ENCODE results near the gene C20orf144.

Gene C20orf144

GRCh38 chr20:33650111-33650752 lies 11.9 kb upstream of the C20orf144 start:
- no peak for DNase-seq

GRCh38 chr20:33650753-33651561 lies 11.2 kb upstream of the C20orf144 start:
- DNase-seq, result no peak

GRCh38 chr20:33651562-33652048 lies 10.5 kb upstream of the C20orf144 start:
- DNase-seq, result no peak

GRCh38 chr20:33653218-33653899 lies 8.8 kb upstream of the C20orf144 start:
- DNase-seq, result peak; percentile 62

- DNase-seq, result no peak
Observed at GRCh38 chr20:33653900-33654596, 8.1 kb upstream of the C20orf144 start.

- no peak for DNase-seq
Observed at GRCh38 chr20:33654680-33655161, 7.4 kb upstream of the C20orf144 start.

GRCh38 chr20:33655164-33655563 lies 7.0 kb upstream of the C20orf144 start:
- DNase-seq, result no peak

- no peak for DNase-seq
Observed at GRCh38 chr20:33656010-33656782, 5.9 kb upstream of the C20orf144 start.

- no peak for DNase-seq
Observed at GRCh38 chr20:33656783-33657703, 5.1 kb upstream of the C20orf144 start.

- no peak for DNase-seq
Observed at GRCh38 chr20:33657704-33658095, 4.4 kb upstream of the C20orf144 start.

- no peak for DNase-seq
Observed at GRCh38 chr20:33658510-33658909, 3.6 kb upstream of the C20orf144 start.

- DNase-seq, result no peak
Observed at GRCh38 chr20:33658929-33659328, 3.2 kb upstream of the C20orf144 start.

GRCh38 chr20:33659341-33660034 lies 2.6 kb upstream of the C20orf144 start:
- no peak for DNase-seq

GRCh38 chr20:33660035-33660684 lies 2.0 kb upstream of the C20orf144 start:
- no peak for DNase-seq

GRCh38 chr20:33660685-33661058 lies 1.5 kb upstream of the C20orf144 start:
- DNase-seq, result no peak

- DNase-seq, result peak; percentile 78
Observed at GRCh38 chr20:33663161-33664084, 1.3 kb downstream of the C20orf144 start.

- no peak for DNase-seq
Observed at GRCh38 chr20:33664085-33664761, 2.1 kb downstream of the C20orf144 start.

GRCh38 chr20:33664762-33665144 lies 2.6 kb downstream of the C20orf144 start:
- DNase-seq, result no peak
